HG03196 (cell line): ENCODE measurements around the gene KCNK7.
"Not testable (repeated sequence)": the region's sequence is repeated elsewhere in the genome, so short reads cannot be mapped to it uniquely, and the experiment has no call there.

ENCODE experiments used
- ATAC-seq: cut with Tn5 transposase; IDR thresholded peaks from one replicate; pipeline ENCODE4 v1.9.1; 2021; ENCODE audit not compliant: unreplicated experiment

Gene KCNK7

DNA sequence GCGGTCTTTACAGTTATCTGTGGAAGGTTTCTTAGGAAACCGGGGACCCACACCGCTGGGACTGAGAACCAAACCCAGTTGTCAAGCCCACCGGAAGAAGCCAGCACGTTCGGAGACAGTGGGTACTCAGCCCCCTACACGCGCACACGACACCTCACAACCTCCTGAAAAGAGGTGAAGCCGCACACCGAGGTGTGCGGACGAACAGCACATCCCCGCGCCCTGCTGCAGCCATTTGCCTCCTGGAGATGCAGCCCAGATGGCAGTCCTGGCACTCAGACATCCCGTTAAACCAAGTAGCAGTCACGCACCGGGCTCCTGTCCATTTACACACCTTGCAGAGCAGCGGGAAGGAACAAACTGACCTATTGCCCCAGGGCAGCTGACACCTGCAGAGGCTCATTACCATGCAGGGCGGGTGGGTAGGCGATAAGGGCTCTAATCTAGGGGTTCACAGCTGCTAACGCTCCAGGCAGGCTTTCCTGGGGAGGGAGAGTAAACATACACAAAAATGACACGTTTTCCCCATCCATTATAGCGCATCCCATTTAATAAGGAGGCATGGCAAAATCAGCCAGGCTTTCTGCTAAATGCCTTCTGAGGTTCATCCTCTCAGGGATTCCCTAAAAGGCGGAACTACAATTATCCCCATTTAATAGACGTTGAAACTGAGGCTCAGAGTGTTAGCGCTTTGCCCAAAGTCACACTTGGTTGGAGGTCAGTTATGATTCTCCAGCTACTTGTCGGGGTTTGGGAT, 20.6 kb downstream of the KCNK7 start:
- ATAC-seq: no peak

DNA sequence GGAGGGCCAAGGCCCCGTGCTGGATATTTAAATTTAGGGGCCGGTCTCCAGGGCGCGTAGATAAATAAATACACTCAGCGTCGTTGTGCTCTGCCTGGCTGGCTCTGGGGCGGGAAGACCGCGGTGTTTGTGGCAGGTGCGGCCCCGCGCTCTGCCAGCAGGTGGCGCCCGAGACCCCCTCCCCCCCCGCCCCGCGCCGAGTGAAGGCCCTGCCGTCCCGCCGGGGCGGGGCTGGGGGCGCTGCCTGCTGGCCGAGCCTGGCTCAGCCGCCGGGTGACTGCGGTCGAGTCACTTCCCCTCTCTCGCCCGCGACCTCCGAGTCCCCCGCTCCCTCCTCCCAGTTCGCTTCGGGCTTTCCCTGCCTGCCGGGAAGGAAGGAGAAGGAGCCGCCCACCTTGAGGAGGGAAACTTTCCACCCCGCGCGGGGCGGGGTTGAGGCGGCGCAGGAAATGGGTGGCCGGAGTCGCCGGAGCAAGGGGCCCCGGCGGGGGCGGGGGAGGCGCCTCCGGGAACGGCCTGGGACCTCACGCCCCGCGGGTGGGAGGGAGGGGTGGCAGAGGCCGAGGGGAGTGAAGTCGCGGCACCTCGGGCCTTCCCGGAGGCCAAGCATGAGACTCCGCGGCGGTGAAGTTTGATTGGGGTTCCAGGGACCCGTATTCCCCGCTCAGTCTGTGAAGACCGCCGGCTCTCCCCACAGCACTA, 21.3 kb downstream of the KCNK7 start:
- ATAC-seq: peak; percentile 28

DNA sequence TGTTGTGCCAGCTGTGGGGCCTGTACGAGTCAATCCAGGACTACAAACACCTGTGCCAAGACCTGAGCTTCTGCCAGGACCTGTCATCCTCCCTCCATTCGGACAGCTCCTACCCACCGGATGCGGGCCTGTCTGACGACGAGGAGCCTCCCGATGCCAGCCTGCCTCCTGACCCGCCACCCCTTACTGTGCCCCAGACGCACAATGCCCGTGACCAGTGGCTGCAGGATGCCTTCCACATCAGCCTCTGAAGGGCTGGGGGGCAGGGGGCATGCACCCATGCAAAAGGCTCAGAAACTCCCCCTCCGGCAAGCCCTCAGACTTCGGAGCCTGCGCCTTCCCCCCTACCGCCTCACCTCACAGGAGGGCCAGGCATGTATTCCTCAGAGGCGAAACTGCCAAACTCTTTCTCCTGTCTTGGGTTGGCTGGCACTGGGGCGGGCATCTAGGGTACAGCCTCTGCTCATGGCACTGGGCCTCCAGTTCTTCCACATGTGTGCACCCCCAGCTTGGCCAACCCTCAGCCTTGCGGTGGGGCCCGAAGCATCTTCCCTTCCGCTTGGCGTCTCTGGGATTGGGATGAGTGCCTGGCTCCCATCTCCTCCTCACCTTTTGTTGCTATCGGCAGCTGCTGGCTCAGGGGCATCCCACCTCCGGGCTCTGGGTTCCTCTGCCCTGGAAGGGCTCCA, 22.1 kb downstream of the KCNK7 start:
- ATAC-seq: no peak

DNA sequence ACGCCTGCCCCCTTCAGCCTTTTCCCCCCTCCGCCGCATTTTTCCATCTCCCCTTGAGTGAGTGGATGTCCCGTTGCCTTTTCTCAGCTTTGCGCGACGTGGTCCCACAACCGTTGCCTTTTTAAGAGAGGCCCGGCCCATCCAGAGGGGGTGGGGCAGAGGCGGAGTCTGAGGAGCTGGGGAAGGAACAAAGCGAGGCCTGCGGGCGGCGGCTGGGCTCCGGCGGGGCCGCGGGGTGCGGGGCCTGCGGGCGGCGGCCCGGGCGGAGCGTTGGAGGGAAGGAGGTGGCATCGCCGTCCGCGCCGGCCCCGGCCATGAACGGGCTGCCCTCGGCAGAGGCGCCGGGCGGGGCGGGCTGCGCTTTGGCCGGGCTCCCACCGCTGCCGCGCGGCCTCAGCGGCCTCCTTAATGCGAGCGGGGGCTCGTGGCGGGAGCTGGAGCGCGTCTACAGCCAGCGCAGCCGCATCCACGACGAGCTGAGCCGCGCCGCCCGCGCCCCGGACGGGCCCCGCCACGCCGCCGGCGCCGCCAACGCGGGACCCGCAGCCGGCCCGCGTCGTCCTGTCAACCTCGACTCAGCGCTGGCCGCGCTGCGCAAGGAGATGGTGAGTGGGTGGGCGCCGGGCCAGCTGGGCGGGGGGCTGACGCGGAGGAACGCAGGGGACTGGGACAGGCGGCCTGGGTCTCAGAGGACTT, 23.1 kb downstream of the KCNK7 start, which contains the start of gene FAM89B:
Gene FAM89B (plus strand): TSS at position 183 of the 696 bp plus-strand sequence. CDS start 132 bp downstream, at position 315.
- ATAC-seq: no peak

DNA sequence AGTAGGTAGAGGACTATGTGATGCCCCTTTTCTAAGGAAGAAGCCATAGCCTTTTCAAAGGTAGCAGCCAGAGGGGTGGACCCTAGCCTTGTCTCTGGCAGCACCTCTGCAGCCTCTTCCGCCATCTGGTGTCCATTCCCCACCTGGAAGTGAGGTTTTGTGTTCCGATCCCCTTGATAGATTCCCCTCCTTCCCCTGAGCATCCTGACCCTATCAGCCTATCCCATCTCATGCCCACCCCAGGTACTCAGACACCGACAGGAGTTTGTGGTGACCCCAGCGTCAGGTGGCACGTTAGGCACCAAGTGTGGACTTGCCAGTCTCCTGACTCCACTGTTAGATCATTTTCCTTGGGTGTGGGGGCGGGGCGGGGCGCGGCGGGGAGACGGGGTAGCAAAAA, 23.7 kb downstream of the KCNK7 start:
- no peak for ATAC-seq

DNA sequence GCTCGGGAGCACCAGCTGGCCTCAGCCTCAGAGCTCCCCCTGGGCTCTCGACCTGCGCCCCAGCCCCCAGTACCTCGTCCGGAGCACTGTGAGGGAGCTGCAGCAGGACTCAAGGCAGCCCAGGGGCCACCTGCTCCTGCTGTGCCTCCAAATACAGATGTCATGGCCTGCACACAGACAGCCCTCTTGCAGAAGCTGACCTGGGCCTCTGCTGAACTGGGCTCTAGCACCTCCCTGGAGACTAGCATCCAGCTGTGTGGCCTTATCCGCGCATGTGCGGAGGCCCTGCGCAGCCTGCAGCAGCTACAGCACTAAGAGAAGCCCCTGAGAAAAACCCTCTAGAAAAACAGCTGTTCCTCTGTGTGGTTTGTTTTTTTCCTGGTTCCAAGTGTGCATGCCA, 24.2 kb downstream of the KCNK7 start:
- ATAC-seq: no peak

DNA sequence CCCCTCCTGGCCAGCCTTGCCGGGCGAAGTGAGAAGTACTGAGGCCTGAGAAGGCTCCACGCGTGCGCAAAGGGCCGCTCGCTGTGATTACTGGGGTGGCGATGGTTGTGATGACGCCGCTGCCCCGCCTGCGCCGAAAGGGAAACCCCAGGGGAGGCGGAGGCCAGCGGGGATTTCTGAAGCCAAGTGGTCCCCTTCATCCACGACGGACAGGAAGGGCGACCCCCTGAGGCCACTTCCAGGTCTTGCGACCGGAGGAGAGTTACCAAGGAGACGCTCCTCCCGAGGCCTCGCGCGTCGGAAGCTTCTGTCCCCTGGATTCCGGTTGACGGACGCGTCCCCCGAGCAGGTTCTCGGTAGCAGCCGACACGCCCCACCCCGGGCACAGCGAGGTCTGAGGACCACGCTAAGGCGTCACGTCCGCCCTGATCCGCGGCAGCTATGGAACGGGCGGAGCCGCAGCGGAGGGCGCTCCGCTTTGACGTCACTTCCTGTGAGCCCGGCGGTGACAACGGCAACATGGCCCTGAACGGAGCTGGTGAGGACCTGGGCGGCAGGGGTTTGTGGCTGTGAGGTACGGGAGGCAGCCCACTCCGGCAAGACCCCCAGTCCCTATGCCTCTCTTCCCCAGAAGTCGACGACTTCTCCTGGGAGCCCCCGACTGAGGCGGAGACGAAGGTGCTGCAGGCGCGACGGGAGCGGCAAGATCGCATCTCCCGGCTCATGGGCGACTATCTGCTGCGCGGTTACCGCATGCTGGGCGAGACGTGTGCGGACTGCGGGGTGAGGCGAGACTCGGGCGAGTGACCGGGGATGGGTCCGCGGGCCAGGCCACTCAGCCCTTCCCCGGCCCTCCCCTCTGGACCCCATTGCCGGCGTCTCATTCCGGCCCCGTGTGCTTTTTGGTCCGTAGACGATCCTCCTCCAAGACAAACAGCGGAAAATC, 25.4 kb downstream of the KCNK7 start, which contains the start of gene ZNRD2:
Gene ZNRD2 (plus strand): TSS at position 505 of the 946 bp plus-strand sequence. CDS start 15 bp downstream, at position 520.
- peak; percentile 56 for ATAC-seq

DNA sequence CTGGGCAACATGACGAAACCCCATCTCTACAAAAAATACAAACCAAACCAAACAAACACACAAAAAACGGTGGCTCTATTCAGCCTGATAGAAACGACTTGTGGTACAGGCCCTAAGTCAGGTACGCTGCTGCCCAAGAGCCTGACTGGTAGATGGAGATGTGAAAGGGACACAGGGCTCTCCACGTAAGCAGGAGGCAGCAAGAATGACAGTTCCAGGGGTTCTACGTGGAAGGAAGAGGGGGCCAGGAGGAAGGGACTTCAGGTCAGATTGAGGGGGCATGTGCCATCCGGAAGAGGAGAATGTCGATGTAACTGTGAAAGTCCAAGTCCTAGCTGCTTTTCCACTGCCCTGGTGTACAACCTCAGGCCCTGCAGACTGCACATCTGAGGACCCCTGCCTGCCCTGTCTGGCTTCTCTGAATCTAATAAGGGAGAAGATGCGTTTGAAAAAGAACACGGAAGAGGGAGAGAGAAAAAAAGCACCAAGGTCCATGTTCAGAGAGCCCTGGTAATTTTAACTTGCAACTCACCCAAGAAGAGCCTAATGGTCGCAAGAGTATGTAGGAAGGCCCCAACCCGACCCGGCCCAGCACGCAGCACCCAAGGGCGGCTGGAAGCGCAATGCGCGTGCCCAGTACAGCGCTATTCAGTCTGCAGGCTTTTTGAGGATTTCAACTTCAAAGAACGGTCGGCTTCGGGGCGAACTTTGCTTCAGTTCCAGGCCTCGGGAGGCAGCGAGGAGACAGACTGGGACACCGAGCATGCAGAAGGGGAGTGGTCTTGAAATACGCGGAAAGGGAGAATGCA, 26.2 kb downstream of the KCNK7 start:
- ATAC-seq: peak; percentile 2

DNA sequence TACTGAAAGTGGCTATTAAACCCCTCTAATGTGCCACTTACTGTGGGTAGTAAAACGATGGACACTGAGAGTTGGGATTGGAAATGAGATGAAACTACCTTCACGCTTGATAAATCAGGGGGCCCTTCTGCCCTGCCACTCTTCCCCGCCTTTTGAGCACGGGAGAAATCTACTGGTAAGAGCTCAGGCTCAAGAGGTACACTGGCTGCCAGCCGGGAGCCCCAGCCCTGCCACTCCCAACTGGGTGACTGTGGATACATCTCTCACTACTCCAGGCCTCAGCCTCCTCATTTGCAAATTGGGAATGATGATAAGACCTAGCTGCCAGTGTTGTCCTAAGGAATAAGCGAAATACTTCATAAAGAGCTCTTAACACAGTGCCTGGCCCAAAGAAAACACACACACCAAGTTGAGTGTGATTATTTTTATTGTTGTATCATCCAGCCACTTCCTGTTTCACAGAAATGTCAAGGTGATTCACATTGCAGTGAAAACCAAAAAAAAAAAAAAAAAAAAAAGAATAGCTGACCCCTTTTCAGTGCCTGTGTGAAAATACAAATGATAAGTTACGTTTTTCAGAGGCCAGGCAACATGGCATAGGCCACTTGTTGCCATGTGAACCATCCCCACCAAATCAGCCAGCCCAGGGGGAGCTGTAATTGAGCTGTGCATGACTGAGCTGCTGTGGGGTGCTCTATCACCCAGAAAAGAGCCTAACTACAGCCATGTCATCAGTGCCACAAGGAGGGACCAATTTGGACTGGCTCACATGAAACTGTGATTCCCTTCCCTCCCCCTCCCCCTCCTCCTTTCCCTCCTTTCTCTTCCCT, 29.8 kb downstream of the KCNK7 start:
- ATAC-seq: no peak

DNA sequence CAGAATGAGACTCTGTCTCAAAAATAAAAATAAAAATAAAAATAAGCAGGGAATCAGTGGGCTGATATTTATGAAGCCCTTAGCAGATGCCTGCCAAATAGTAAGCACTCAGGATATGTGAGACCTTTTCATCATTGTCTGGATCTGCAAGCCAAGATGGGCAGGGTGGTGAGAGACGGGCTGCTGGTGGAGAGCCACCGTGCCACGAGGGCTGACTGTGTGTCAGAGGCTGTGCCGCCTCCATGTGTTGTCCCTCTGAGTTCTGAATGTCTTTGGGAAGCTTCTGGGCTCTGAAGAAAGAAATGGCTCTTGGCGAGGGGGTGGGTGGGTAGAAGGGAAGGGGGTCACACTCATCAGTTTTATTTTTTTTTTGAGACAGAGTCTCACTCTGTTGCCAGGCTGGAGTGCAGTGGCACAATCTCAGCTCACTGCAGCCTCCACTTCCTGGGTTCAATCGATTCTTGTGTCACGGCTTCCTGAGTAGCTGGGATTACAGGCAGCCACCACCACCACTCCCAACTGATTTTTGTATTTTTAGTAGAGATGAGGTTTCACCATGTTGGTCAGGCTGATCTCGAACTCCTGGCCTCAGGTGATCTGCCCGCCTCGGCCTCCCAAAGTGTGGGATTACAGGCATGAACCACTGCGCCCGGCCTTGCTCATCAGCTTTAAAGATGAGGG, 30.6 kb downstream of the KCNK7 start:
- ATAC-seq: not testable (repeated sequence)

DNA sequence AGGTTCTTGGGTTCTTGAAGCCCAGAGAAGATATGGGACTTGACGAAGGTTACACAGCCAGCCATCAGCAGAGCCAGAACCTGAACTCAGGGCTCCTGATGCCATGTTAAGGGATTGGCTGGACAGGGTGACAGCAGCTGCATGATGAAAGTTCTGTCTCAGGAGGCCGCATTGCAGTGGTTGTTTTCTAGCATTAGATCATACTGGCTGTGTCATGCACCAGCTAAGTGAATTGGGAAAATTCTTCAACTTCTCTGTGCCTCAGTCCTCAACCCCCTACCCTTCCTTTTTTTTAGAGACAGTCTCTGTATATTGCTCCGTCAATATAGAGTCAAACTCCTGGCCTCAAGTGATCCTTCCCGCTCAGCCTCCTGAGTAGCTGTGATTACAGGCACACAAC, 32.0 kb downstream of the KCNK7 start:
- no peak for ATAC-seq

DNA sequence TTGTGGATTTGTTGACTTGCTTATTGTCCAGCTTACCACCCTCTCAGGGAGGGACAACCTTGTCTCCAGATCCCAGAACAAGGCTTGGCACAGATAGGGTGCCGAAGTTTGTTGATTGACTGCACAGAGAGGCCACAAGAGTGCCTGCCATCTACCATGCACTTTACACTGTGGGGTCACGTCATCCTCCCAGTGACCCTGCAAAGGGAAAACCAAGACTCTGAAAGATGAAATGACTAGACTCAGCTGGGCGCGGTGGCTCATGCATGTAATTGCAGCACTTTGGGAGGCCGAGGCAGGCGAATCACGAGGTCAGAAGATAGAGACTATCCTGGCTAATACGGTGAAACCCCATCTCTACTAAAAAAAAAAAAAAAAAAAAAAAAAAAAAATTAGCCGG, 32.8 kb downstream of the KCNK7 start:
- no peak for ATAC-seq

DNA sequence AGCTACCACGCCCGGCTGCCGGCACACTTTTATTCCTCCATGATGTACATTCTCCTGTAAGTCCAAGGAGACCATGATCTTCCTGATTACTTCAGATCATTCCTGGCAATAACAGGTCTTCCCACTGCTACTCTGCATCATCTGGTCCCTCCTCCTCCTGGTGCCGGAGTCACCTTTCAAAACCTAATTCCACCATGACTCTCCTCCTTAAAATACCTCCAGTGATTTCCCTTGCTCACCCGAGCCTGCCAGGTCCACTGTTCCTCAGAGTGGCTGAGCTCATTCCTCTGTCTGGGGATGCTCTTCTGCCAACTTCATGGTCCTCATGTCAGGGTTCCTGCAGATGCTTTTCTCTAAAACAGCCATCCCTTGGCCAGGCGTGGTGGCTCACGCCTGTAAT, 33.6 kb downstream of the KCNK7 start:
- ATAC-seq: no peak

DNA sequence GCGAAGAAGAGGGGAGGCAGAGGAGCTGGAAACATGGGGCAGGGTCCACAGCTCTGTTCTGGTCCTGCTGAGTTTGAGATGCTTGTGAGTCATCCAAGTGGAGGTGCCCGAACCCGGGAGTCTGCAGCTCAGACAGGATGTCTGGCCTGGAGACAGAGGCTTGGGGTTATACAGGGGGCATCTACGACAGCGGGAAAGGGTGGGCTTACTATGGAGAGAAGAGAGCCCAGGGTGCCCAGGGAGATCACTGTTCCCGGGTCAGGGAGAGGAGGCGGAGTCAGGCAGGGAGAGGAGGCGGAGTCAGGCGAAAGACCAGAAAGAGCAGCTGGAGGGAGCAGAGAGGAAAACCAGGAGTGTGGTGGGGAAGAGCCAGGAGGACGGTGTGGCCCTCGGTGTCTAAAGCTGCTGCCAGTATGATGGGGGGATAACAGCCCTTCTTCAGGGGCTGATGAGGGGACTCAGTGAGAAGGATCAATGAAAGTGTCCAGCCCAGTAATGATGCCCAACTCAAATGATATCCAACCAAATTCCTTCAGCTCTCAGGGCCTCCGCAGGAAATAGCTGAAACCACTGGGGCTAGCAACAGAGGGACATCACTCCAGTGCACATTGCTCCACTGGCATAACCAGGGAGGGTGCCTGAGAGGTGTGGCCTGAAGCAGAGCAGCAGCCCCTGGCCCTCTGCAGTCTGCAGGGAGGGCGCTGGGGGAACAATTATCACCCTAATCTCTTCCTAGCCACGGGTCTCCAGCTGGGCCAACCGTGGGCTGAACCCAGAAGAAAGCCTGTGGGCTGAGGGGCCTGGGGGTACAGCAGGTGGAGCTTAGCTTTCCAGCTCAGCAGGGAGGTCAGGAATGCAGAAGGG, 34.8 kb downstream of the KCNK7 start:
- ATAC-seq: no peak

DNA sequence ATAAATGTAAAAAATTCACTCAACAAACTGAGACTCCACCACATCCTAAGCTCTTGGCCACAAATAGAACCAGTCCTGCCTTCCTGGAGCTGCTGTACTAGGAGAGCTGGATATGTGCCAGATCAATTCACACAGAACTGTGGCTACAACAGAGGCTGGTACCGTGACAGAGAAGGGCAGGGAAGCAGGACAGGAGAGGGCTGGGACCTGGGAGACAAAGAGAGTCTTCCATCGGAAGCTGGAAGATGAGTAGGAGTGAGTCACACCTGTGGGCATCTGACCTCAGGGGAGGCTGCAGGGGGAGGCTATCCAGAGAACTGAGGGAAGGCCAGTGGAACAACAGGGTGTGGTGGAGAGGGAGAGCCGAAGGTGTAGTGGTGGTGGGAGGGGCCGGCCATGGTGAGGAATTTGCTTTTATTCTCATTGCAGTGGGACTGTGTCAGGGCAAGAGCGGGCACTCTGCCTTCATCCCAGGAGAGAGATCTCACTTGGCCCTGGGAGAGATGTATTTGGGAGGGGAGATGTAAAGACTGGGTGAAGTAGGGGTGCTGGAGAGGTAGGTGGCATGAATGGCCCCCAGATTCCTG, 35.6 kb downstream of the KCNK7 start:
- no peak for ATAC-seq

DNA sequence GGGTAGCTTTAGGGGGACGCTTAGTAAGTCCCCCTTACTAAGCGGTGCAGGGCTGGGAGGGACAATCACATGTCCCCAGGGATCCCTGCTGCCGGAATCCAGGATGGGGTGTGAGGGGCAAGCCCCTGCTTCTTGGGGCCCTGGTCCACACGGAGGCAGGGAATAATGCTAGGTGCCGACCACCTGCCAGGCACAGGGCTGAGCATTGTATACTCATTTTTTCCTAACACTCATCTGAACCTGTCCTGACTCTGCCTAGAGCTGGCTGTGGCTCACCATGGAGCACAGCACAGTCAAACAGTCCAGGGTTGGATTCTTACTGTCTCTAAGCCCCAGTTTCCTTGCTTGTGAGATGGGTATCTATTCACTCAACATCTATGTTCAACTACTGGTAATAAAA, 36.1 kb downstream of the KCNK7 start:
- ATAC-seq: no peak
